Liver (tissue), 9 donors: ENCODE results near the gene ZFAND3. TPM values are rescaled to one million over a fixed set of nuclear protein-coding genes. Genes with fewer than 3 reads are reported as not detected.

ENCODE experiments used
- DNase-seq: peaks from one replicate; pipeline ENCODE4 v3.0.0-alpha.2; 2017; ENCODE audit warnings: low spot score
- H3K27ac ChIP-seq, 2 donors: one replicate each; pipeline ENCODE4 v1.7.0; 2013; ENCODE audit warnings: inconsistent platforms in 2 of 2, low read length in 2 of 2, control low read depth in 1 of 2, low read depth in 1 of 2, mild to moderate bottlenecking in 1 of 2
- H3K27me3 ChIP-seq, 4 donors: one replicate each; pipeline versions ENCODE4 v1.6.1 to v1.7.0; 2013; ENCODE audit warnings: low read length in 3 of 4, inconsistent platforms in 1 of 4, mild to moderate bottlenecking in 1 of 4, moderate library complexity in 1 of 4; ENCODE audit not compliant: control insufficient read depth in 4 of 4, insufficient read depth in 4 of 4
- H3K36me3 ChIP-seq, 4 donors: one replicate each; pipeline versions ENCODE4 v1.6.1 to v1.7.0; 2013; ENCODE audit warnings: low read length in 3 of 4, mild to moderate bottlenecking in 3 of 4, low read depth in 1 of 4, moderate library complexity in 1 of 4; ENCODE audit not compliant: control insufficient read depth in 4 of 4, insufficient read depth in 3 of 4
- H3K4me1 ChIP-seq, 4 donors: one replicate each; pipeline versions ENCODE4 v1.6.1 to v1.7.0; 2013; ENCODE audit warnings: low read length in 3 of 4, mild to moderate bottlenecking in 3 of 4, moderate library complexity in 1 of 4; ENCODE audit not compliant: control insufficient read depth in 4 of 4, insufficient read depth in 4 of 4
- H3K4me3 ChIP-seq, 3 donors: one replicate each; pipeline versions ENCODE4 v1.6.1 to v1.7.0; 2013; ENCODE audit warnings: low read length in 3 of 3, control low read depth in 1 of 3, low read depth in 1 of 3, mild to moderate bottlenecking in 1 of 3
- H3K9ac ChIP-seq, 2 donors: one replicate each; pipeline ENCODE4 v1.7.0; 2013; ENCODE audit warnings: low read length in 2 of 2, mild to moderate bottlenecking in 2 of 2, moderate library complexity in 2 of 2, control low read depth in 1 of 2, low read depth in 1 of 2
- H3K9me3 ChIP-seq, 4 donors: one replicate each; pipeline versions ENCODE4 v1.6.1 to v1.7.0; 2013; ENCODE audit warnings: low read length in 3 of 4; ENCODE audit not compliant: control insufficient read depth in 4 of 4
- EGR1 ChIP-seq, 2 donors: IDR thresholded peaks; 2 replicates each; pipeline ENCODE4 v1.6.1; 2016 to 2018; ENCODE audit warnings: antibody characterized with exemption in 2 of 2, low read depth in 2 of 2
- FOXA1 ChIP-seq: IDR thresholded peaks from 2 replicates; pipeline ENCODE4 v1.6.1; 2016; ENCODE audit warnings: antibody characterized with exemption
- FOXA2 ChIP-seq: IDR thresholded peaks from 2 replicates; pipeline ENCODE4 v1.6.1; 2016; ENCODE audit warnings: antibody characterized with exemption
- GABPA ChIP-seq, 2 donors: IDR thresholded peaks in 1 of 2; conservative IDR thresholded peaks in 1 of 2; 2 replicates each; pipeline ENCODE4 v1.6.1; 2016; ENCODE audit warnings: antibody characterized with exemption in 2 of 2, mild to moderate bottlenecking in 1 of 2, moderate library complexity in 1 of 2
- HNF4A ChIP-seq, 2 donors: conservative IDR thresholded peaks; 2 replicates each; pipeline ENCODE4 v1.6.1; 2016; ENCODE audit warnings: antibody characterized with exemption in 2 of 2, mild to moderate bottlenecking in 2 of 2
- HNF4G ChIP-seq: IDR thresholded peaks from 2 replicates; pipeline ENCODE4 v1.6.1; 2016; ENCODE audit warnings: antibody characterized with exemption
- JUND ChIP-seq, 2 donors: IDR thresholded peaks; 2 replicates each; pipeline ENCODE4 v1.6.1; 2016; ENCODE audit warnings: antibody characterized with exemption in 2 of 2
- NR2F2 ChIP-seq: IDR thresholded peaks from 2 replicates; pipeline ENCODE4 v1.6.1; 2016; ENCODE audit warnings: antibody characterized with exemption
- RAD21 ChIP-seq, 2 donors: IDR thresholded peaks; 2 replicates each; pipeline ENCODE4 v1.6.1; 2016; ENCODE audit warnings: antibody characterized with exemption in 2 of 2, mild to moderate bottlenecking in 2 of 2
- RXRA ChIP-seq, 2 donors: IDR thresholded peaks; 2 replicates each; pipeline ENCODE4 v1.6.1; 2017 to 2018; ENCODE audit warnings: antibody characterized with exemption in 2 of 2, mild to moderate bottlenecking in 1 of 2
- SP1 ChIP-seq: IDR thresholded peaks from 2 replicates; pipeline ENCODE4 v1.6.1; 2018; ENCODE audit warnings: antibody characterized with exemption, mild to moderate bottlenecking
- TAF1 ChIP-seq: conservative IDR thresholded peaks from 2 replicates; pipeline ENCODE4 v1.6.1; 2016; ENCODE audit warnings: antibody characterized with exemption, mild to moderate bottlenecking
- YY1 ChIP-seq: IDR thresholded peaks from 2 replicates; pipeline ENCODE4 v1.6.1; 2016; ENCODE audit warnings: antibody characterized with exemption, mild to moderate bottlenecking
- ZBTB33 ChIP-seq: IDR thresholded peaks from 2 replicates; pipeline ENCODE4 v1.6.1; 2016; ENCODE audit warnings: antibody characterized with exemption
- WGBS: extraction: QIAGEN DNeasy Blood & Tissue Kit; methylation state at CpG from one replicate; pipeline ENCODE4 v1.1.7; 2013; 5-methylcytosine and 5-hydroxymethylcytosine counted together
- polyA plus RNA-seq, 2 donors: library from polyadenylated mRNA; stranded (reverse) in 1 of 2; unstranded in 1 of 2; fragments of 200-250 nt in 1 of 2; fragments of >200 nt in 1 of 2; fragmentation: Nextera tagmentation in 1 of 2; extraction: Ambion mirVana in 1 of 2; gene quantifications; one replicate each; pipeline versions ENCODE4 v1.2.1 to v1.2.3, GENCODE V29; 2013 to 2015
- total RNA-seq, 2 donors: library from RNA; depleted of rRNA; stranded (reverse); fragments of >200 nt; gene quantifications; one replicate each; pipeline ENCODE4 v1.2.3, GENCODE V29; 2014
- TF ChIP-seq, protein P1 (sequence below): fragments of 150-350 bp; IDR thresholded peaks from 2 replicates; pipeline ENCODE4 v1.5.1; 2017; ENCODE audit warnings: improper control_type of control experiment, low read depth, low read length; ENCODE audit not compliant: missing input control
- TF ChIP-seq, protein P2 (sequence below): IDR thresholded peaks from 2 replicates; pipeline ENCODE4 v1.6.1; 2016; ENCODE audit warnings: antibody characterized with exemption
- TF ChIP-seq, protein P3 (sequence below): IDR thresholded peaks from 2 replicates; pipeline ENCODE4 v1.6.1; 2016; ENCODE audit warnings: antibody characterized with exemption
- TF ChIP-seq, protein P4 (sequence below): IDR thresholded peaks from 2 replicates; pipeline ENCODE4 v1.6.1; 2016; ENCODE audit warnings: antibody characterized with exemption, mild to moderate bottlenecking
- donor health status: healthy.
- donor health status: healthy.
- donor health status: healthy.
- donor health status: healthy.
- donor health status: healthy.

The ZFAND3 gene
- total and polyA plus RNA-seq, 4 donors, result 7.7 to 37.5 (median 23.1) TPM

- 71% methylated on average over 3 of the region's 3 CpGs for WGBS
- H3K27me3 ChIP-seq, result no peaks in the 10 kb centered on the region
- TF ChIP-seq, protein P1, sequence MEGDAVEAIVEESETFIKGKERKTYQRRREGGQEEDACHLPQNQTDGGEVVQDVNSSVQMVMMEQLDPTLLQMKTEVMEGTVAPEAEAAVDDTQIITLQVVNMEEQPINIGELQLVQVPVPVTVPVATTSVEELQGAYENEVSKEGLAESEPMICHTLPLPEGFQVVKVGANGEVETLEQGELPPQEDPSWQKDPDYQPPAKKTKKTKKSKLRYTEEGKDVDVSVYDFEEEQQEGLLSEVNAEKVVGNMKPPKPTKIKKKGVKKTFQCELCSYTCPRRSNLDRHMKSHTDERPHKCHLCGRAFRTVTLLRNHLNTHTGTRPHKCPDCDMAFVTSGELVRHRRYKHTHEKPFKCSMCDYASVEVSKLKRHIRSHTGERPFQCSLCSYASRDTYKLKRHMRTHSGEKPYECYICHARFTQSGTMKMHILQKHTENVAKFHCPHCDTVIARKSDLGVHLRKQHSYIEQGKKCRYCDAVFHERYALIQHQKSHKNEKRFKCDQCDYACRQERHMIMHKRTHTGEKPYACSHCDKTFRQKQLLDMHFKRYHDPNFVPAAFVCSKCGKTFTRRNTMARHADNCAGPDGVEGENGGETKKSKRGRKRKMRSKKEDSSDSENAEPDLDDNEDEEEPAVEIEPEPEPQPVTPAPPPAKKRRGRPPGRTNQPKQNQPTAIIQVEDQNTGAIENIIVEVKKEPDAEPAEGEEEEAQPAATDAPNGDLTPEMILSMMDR, result no peak
- TF ChIP-seq TAF1, result no peak
- TF ChIP-seq HNF4G, result no peak
- no peak for TF ChIP-seq GABPA (IDR thresholded peaks at IDR 0.05 in 1 of 2, conservative IDR thresholded peaks at IDR 0.05 in 1 of 2)
- TF ChIP-seq, protein P2, sequence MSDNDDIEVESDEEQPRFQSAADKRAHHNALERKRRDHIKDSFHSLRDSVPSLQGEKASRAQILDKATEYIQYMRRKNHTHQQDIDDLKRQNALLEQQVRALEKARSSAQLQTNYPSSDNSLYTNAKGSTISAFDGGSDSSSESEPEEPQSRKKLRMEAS, result no peak
- TF ChIP-seq RAD21 (IDR thresholded peaks at IDR 0.05), result no peak
- no peak for TF ChIP-seq FOXA1
- no peak for TF ChIP-seq YY1
- TF ChIP-seq NR2F2, result no peak
- TF ChIP-seq EGR1 (IDR thresholded peaks at IDR 0.05; ENCODE audit: low read depth in 2 of 2), result no peak
- no peak for TF ChIP-seq RXRA (IDR thresholded peaks at IDR 0.05)
- TF ChIP-seq SP1, result no peak
- TF ChIP-seq, protein P3, sequence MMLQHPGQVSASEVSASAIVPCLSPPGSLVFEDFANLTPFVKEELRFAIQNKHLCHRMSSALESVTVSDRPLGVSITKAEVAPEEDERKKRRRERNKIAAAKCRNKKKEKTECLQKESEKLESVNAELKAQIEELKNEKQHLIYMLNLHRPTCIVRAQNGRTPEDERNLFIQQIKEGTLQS, result no peak
- TF ChIP-seq, protein P4, sequence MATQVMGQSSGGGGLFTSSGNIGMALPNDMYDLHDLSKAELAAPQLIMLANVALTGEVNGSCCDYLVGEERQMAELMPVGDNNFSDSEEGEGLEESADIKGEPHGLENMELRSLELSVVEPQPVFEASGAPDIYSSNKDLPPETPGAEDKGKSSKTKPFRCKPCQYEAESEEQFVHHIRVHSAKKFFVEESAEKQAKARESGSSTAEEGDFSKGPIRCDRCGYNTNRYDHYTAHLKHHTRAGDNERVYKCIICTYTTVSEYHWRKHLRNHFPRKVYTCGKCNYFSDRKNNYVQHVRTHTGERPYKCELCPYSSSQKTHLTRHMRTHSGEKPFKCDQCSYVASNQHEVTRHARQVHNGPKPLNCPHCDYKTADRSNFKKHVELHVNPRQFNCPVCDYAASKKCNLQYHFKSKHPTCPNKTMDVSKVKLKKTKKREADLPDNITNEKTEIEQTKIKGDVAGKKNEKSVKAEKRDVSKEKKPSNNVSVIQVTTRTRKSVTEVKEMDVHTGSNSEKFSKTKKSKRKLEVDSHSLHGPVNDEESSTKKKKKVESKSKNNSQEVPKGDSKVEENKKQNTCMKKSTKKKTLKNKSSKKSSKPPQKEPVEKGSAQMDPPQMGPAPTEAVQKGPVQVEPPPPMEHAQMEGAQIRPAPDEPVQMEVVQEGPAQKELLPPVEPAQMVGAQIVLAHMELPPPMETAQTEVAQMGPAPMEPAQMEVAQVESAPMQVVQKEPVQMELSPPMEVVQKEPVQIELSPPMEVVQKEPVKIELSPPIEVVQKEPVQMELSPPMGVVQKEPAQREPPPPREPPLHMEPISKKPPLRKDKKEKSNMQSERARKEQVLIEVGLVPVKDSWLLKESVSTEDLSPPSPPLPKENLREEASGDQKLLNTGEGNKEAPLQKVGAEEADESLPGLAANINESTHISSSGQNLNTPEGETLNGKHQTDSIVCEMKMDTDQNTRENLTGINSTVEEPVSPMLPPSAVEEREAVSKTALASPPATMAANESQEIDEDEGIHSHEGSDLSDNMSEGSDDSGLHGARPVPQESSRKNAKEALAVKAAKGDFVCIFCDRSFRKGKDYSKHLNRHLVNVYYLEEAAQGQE, result no peak
- TF ChIP-seq JUND (IDR thresholded peaks at IDR 0.05), result no peak
- TF ChIP-seq HNF4A (conservative IDR thresholded peaks at IDR 0.05), result no peak
- no peak for TF ChIP-seq ZBTB33
- no peak for TF ChIP-seq FOXA2
- no peak for DNase-seq
- no peak overlapping the region for H3K4me3 ChIP-seq
- peaks cover 5 to 30% (median 17%) of the 10 kb centered on the region in 4 donors for H3K36me3 ChIP-seq
- no peaks in the 10 kb centered on the region for H3K4me1 ChIP-seq
- H3K9me3 ChIP-seq, result no peaks in the 10 kb centered on the region
- no peak overlapping the region for H3K27ac ChIP-seq
- no peak overlapping the region for H3K9ac ChIP-seq
Measured at GRCh38 chr6:38063973-38064372, 244.4 kb downstream of the ZFAND3 start.
